ENCODE measurements around the gene ARSD.
"Not testable (repeated sequence)": the region's sequence is repeated elsewhere in the genome, so short reads cannot be mapped to it uniquely, and the experiment has no call there.

The ARSD gene

DNA sequence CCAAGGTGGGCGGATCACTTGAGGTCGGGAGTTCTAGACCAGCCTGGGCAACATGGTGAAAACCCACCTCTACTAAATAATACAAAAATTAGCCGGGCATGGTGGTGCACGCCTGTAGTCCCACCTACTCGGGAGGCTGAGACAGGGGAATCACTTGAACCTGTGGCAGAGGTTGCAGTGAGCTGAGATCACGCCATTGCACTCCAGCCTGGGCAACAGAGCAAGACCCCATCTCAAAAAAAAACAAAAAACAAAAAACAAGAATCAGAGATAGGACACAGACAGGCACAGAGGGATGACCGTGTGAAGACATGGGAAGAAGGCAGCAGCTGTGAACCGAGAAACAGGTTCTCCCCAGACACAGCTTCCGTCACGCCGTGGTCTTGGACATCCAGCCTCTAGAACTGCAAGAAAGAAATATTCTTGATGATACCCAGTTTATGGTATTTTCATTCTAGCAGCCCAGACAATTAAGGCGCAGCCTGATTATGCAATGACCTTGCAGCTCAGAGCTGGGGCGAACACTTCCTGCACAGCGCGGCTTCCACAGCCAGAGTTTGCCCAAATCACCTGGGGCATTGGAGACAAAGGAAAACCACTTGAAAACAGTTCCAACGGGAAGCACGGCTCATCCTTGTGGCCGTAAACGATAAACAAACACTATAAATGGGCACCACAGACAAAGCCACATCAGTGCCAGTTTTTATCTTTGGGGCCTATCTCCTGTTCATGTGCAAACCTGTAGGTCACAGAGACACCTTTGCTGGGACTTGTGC lies 4.2 kb upstream of the ARSD start:
- peak; percentile 40 for DNase-seq (ENCODE audit: low read depth)

GRCh38 chrX:2931612-2932011 lies 2.5 kb upstream of the ARSD start:
- DNase-seq (ENCODE audit: low read depth), result no peak

GRCh38 chrX:2931155-2931554 lies 2.0 kb upstream of the ARSD start:
- no peak for DNase-seq (ENCODE audit: low read depth)

DNA sequence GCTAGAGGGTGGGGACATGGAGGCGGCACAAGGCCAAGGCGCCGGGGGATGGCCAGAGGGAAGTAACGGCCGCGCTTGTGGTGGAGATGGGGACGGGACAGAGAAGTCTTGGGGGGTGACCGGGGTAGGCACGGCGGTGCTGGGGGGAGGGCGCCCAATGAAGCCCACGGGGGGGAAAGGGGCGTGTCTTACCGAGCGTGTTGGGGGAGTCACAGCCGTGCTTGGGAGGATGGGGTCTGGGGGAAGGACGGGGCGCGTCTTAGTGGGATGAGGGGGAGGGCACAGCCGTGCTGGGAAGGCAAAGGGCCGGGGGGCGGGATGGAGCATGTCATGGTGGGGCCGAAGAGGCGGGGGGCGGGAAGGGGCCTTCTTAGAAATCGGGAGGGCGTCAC lies 952 bp downstream of the ARSD start:
- DNase-seq (ENCODE audit: low read depth), result no peak

- DNase-seq (ENCODE audit: low read depth), result no peak
Measured at GRCh38 chrX:2926664-2927275, 2.4 kb downstream of the ARSD start.

GRCh38 chrX:2926255-2926654 lies 2.9 kb downstream of the ARSD start:
- DNase-seq (ENCODE audit: low read depth), result not testable (repeated sequence)

GRCh38 chrX:2924151-2924550 lies 5.0 kb downstream of the ARSD start:
- DNase-seq (ENCODE audit: low read depth), result no peak

GRCh38 chrX:2921750-2922149 lies 7.4 kb downstream of the ARSD start:
- DNase-seq (ENCODE audit: low read depth), result no peak

GRCh38 chrX:2921193-2921592 lies 7.9 kb downstream of the ARSD start:
- no peak for DNase-seq (ENCODE audit: low read depth)

DNA sequence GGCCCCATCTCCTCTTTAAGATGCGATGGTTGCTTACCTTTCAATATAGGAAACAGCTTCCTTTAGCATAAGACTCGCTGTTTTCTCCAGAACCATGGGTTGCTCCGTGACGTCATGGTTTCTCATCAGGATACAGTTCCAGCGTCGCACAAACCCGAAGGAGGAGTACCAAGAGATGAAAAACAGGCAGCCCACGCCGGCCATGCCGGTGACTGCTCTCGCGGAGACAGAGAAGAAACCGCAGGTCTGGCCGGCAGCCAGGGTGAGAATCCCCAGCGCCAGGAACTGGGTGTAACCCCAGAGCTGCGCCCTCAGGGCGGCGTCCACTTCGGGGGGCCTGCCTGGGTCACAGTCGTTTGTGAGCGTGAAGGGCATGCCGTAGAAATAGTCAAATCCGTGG lies 11.4 kb downstream of the ARSD start:
- no peak for DNase-seq (ENCODE audit: low read depth)

DNA sequence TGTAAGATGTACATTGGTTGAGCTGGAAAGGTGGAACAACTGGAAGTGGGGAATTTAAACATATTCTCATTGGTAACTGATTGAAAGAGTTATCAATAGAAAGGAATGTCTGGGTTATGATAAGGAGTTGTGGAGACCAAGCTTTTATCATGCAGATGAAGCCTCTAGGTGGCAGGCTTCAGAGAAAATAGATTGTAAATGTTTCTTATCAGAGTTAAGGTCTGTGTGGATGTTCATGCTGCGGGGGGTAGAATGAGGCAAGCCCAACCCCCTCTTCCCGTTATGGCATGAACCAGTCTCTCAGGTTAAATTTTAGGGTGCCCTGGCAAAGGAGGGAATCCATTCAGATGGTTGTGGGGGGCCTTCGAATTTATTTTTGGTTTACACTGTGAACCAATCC lies 16.0 kb downstream of the ARSD start:
- DNase-seq (ENCODE audit: low read depth), result no peak

GRCh38 chrX:2910109-2910508 lies 19.0 kb downstream of the ARSD start:
- DNase-seq (ENCODE audit: low read depth), result no peak

DNA sequence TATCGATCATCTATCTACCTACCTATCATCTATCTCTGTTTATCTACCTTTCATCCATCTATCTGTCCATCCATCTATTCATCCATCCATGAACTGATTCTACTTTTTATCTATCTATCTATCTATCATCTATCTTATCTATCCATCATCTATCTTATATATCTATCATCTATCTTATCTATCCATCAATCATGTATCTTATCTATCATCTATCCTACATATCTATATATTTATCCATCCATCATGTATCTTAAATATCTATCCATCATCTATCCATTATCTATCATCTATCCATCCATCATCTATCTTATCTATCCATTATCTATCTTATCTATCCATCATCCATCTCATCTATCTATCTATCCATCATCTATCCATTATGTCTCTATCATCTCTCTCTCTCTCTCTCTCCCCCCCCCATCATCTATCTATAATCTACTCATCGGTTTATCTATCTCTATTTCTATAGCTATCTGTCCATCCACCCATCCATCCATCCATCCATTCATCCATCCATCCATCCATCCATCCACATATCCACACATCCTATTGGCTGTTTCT lies 20.9 kb downstream of the ARSD start:
- no peak for DNase-seq (ENCODE audit: low read depth)

- no peak for DNase-seq (ENCODE audit: low read depth)
Measured at GRCh38 chrX:2907295-2907694, 21.8 kb downstream of the ARSD start.

- DNase-seq (ENCODE audit: low read depth), result no peak
Measured at GRCh38 chrX:2903366-2903765, 25.8 kb downstream of the ARSD start.

- no peak for DNase-seq (ENCODE audit: low read depth)
Measured at GRCh38 chrX:2902841-2903240, 26.3 kb downstream of the ARSD start.

- DNase-seq (ENCODE audit: low read depth), result no peak
Measured at GRCh38 chrX:2901367-2902036, 27.6 kb downstream of the ARSD start.

- DNase-seq (ENCODE audit: low read depth), result no peak
Measured at GRCh38 chrX:2898846-2899512, 30.2 kb downstream of the ARSD start.

GRCh38 chrX:2897690-2898623 lies 31.2 kb downstream of the ARSD start:
- DNase-seq (ENCODE audit: low read depth), result not testable (repeated sequence)

DNA sequence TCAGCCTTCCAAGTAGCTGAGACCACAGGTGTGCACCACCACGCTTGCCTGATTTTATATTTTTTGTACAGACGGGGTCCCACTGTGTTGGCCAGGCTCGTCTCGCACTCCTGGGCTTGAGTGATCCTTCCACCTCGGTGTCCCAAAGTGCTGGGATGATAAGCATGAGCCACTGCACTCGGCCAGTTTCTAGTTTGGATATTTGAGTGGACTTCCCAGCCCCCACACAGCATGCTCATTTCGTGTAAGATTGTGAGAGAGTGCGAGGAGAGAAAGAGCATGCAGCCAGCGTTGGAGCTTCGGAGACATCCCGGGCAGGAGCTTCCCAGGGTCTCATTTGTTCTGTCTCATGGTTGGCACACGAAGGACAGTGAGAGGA lies 31.8 kb downstream of the ARSD start:
- DNase-seq (ENCODE audit: low read depth), result no peak

DNA sequence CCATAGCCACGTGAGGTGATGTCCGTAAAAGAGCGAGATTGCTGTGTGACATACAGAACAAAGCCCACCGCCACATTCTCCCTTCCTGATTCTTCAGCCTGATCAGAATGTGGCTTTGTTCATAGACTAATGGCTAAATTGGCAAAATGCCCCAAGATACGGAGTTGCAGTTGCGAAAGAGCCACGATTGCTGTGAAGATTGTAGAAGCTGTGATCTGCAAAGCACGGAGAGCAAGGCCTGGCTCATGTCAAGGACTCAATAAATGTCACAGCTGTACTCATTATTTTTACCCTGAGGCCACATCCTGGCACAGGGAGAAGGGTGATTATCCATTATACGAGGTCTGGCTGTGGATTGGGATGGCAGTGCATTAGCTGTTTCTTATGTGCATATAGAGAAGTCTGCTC lies 34.2 kb downstream of the ARSD start:
- peak; percentile 80 for DNase-seq (ENCODE audit: low read depth)

Data from EH (cell line).